Stomach (tissue), 9 donors: Measurements from ENCODE around the gene U2AF1L4. TPM values are rescaled to one million over a fixed set of nuclear protein-coding genes. Genes with fewer than 3 reads are reported as not detected.

Experiments used
- DNase-seq, 2 donors: peaks; one replicate each; pipeline versions ENCODE4 v3.0.0 to v3.0.0-alpha.2; 2013 to 2019
- H3K27ac ChIP-seq, 5 donors: fragments of 200-600 bp in 4 of 5; sonication (generic) in 4 of 5; one replicate each; pipeline ENCODE4 v1.5.1; 2013 to 2019; ENCODE audit warnings: mild to moderate bottlenecking in 1 of 5, moderate library complexity in 1 of 5
- H3K27me3 ChIP-seq, 3 donors: fragments of 200-600 bp; sonication (generic); one replicate each; pipeline ENCODE4 v1.5.1; 2017 to 2019; ENCODE audit warnings: mixed run types in 1 of 3
- H3K36me3 ChIP-seq, 4 donors: fragments of 200-600 bp; sonication (generic); 1 replicate in 3 of 4; 2 replicates in 1 of 4; pipeline ENCODE4 v1.5.1; 2016 to 2019
- H3K4me1 ChIP-seq, 4 donors: fragments of 200-600 bp; sonication (generic); one replicate each; pipeline ENCODE4 v1.5.1; 2016 to 2019
- H3K4me3 ChIP-seq, 4 donors: fragments of 200-600 bp; sonication (generic) in 3 of 4; one replicate each; pipeline ENCODE4 v1.5.1; 2016 to 2019; ENCODE audit warnings: mild to moderate bottlenecking in 1 of 4
- H3K9me3 ChIP-seq, 4 donors: fragments of 200-600 bp; sonication (generic); one replicate each; pipeline ENCODE4 v1.5.1; 2016 to 2019
- CTCF ChIP-seq, 7 experiments: fragments of 450-650 bp in 4 of 7; fragments of 200-600 bp in 3 of 7; sonication (generic) in 3 of 7; IDR thresholded peaks; one replicate each; pipeline ENCODE4 v1.5.1; 2016 to 2019; ENCODE audit warnings: antibody characterized with exemption in 7 of 7, control low read depth in 2 of 7, mild to moderate bottlenecking in 1 of 7
- EP300 ChIP-seq: sonication (generic); formaldehyde crosslinking; IDR thresholded peaks from one replicate; pipeline ENCODE4 v1.6.1; 2017; ENCODE audit warnings: antibody characterized with exemption
- POLR2A ChIP-seq, 4 donors: fragments of 450-650 bp; IDR thresholded peaks; one replicate each; pipeline ENCODE4 v1.6.1; 2016; ENCODE audit warnings: antibody characterized with exemption in 4 of 4, control low read depth in 2 of 4, mild to moderate bottlenecking in 1 of 4, moderate library complexity in 1 of 4
- POLR2AphosphoS5 ChIP-seq, 3 donors: sonication (generic); formaldehyde crosslinking; IDR thresholded peaks; one replicate each; pipeline ENCODE4 v1.6.1; 2016; ENCODE audit warnings: antibody characterized with exemption in 3 of 3
- WGBS, 5 donors: extraction: QIAGEN DNeasy Blood & Tissue Kit in 3 of 5; methylation state at CpG; one replicate each; pipeline versions ENCODE4 v1.1.5 to v1.1.7; 2013 to 2018; 5-methylcytosine and 5-hydroxymethylcytosine counted together
- intact Hi-C: fragments of 100-400 bp; cut with DNase I; formaldehyde crosslinking; loops from one replicate; pipeline ENCODE4 v1.15.1; 2023; ENCODE audit warnings: low total_unique reads
- polyA plus RNA-seq, 3 donors: library from polyadenylated mRNA; stranded (reverse); fragments of 200-250 nt; gene quantifications; one replicate each; pipeline ENCODE4 v1.2.3, GENCODE V29; 2013
- total RNA-seq, 5 donors: library from RNA; depleted of rRNA; stranded (reverse); fragments of >200 nt; gene quantifications; one replicate each; pipeline versions ENCODE4 v1.1.0 to v1.2.3, GENCODE V29; 2014 to 2016
- donor health status: healthy with polysubstance abuse.
- donor health status: Bipolar disorder and iron deficiency.
- donor health status: healthy.

U2AF1L4 gene
- total and polyA plus RNA-seq, 8 donors: 11.4 to 98.0 (median 48.9) TPM

- intact Hi-C loops: no loop called here
- TF ChIP-seq CTCF (IDR thresholded peaks at IDR 0.05) (no peak), POLR2A (IDR thresholded peaks at IDR 0.05) (no peak), EP300 (no peak), POLR2AphosphoS5 (IDR thresholded peaks at IDR 0.05) (no peak)
- H3K4me1 ChIP-seq: peaks cover 21 to 43% (median 35%) of the 10 kb centered on the region in 4 donors
- 81 to 87% (median 85%) methylated on average over 4 of the region's 4 CpGs for WGBS, 5 donors
- H3K9me3 ChIP-seq: no peaks in the 10 kb centered on the region
- peaks cover 17 to 57% (median 49%) of the 10 kb centered on the region in 4 donors for H3K36me3 ChIP-seq
- DNase-seq: no peak
- no peak overlapping the region for H3K4me3 ChIP-seq
- H3K27ac ChIP-seq: no peak overlapping the region
- peaks cover 0 to 11% (median 0%) of the 10 kb centered on the region in 3 donors for H3K27me3 ChIP-seq
Measured at GRCh38 chr19:35760711-35761349, 15.6 kb upstream of the U2AF1L4 start.

GRCh38 chr19:35759697-35760096, 14.5 kb upstream of the U2AF1L4 start:
- H3K36me3 ChIP-seq: peaks cover 7 to 46% (median 38%) of the 10 kb centered on the region in 4 donors
- TF ChIP-seq POLR2AphosphoS5 (IDR thresholded peaks at IDR 0.05) (no peak), CTCF (IDR thresholded peaks at IDR 0.05) (no peak), EP300 (no peak), POLR2A (IDR thresholded peaks at IDR 0.05) (no peak)
- WGBS, 5 donors: 81 to 100% (median 94%) methylated on average over 1 to 2 of the region's 2 CpGs
- no peaks in the 10 kb centered on the region for H3K9me3 ChIP-seq
- peak overlapping the region in 1 of 5 donors; percentile 99 for H3K27ac ChIP-seq
- DNase-seq: no peak
- no peak overlapping the region for H3K4me3 ChIP-seq
- intact Hi-C loops: no loop called here
- peaks cover 0 to 16% (median 0%) of the 10 kb centered on the region in 3 donors for H3K27me3 ChIP-seq
- peaks cover 32 to 55% (median 44%) of the 10 kb centered on the region in 4 donors for H3K4me1 ChIP-seq

GRCh38 chr19:35757749-35758608, 12.8 kb upstream of the U2AF1L4 start, which contains the start of gene PROSER3:
TSS of gene PROSER3 (plus strand) at chr19:35758176. CDS start at chr19:35758216, 40 bp downstream.
- Histone ChIP-seq H3K36me3 (peaks cover 13 to 47% (median 37%) of the 10 kb centered on the region in 4 donors), H3K4me3 (peak within 1 kb of the TSS; percentile 74 to 90 (median 86)), H3K9me3 (no peaks in the 10 kb centered on the region), H3K27ac (peak within 1 kb of the TSS; percentile 81 to 99 (median 98)), H3K4me1 (peaks cover 40 to 62% (median 49%) of the 10 kb centered on the region in 4 donors), H3K27me3 (peaks cover 0 to 16% (median 0%) of the 10 kb centered on the region in 3 donors)
- WGBS, 5 donors: 0 to 1% (median 0%) methylated on average over 47 to 53 of the region's 53 CpGs
- intact Hi-C loops: no loop called here
- DNase-seq: peak; percentile 98 to 99
- TF ChIP-seq POLR2A (IDR thresholded peaks at IDR 0.05) (no peak), POLR2AphosphoS5 (IDR thresholded peaks at IDR 0.05) (peak; percentile 77 to 88 (median 87)), CTCF (IDR thresholded peaks at IDR 0.05) (peak in 1 of 7 experiments; percentile 7)

GRCh38 chr19:35757231-35757748, 12.1 kb upstream of the U2AF1L4 start:
- intact Hi-C loops: no loop called here
- H3K9me3 ChIP-seq: no peaks in the 10 kb centered on the region

More at GRCh38 chr19:35757231-35757748, 12.1 kb upstream of the U2AF1L4 start:
- Histone ChIP-seq H3K4me3 (peak overlapping the region; percentile 74 to 90 (median 86)), H3K27ac (peak overlapping the region; percentile 72 to 99 (median 98)), H3K36me3 (peaks cover 19 to 47% (median 37%) of the 10 kb centered on the region in 4 donors), H3K27me3 (peaks cover 0 to 16% (median 0%) of the 10 kb centered on the region in 3 donors), H3K4me1 (peaks cover 40 to 62% (median 49%) of the 10 kb centered on the region in 4 donors)
- 7 to 12% (median 9%) methylated on average over 14 to 19 of the region's 19 CpGs for WGBS, 5 donors
- peak; percentile 49 to 96 for DNase-seq
- TF ChIP-seq CTCF (IDR thresholded peaks at IDR 0.05) (no peak), POLR2A (IDR thresholded peaks at IDR 0.05) (peak in 1 of 4 donors; percentile 10), POLR2AphosphoS5 (IDR thresholded peaks at IDR 0.05) (peak; percentile 74 to 94 (median 79)), EP300 (peak; percentile 93)
